K562 (cell line): Measurements from ENCODE around the gene PRRG4. TPM values are rescaled to one million over a fixed set of nuclear protein-coding genes. Genes with fewer than 3 reads are reported as not detected.

Experiments used
- ATAC-seq: fragments of 200-7000 bp; cut with Tn5 transposase; 3 replicates; pipeline ENCODE4 v1.9.1; 2020; ENCODE audit warnings: moderate library complexity
- BruUV-seq: library from RNA; stranded (reverse); fragments of 400-500 nt; replicated peaks from 2 replicates; lab custom pipeline; 2021; lab: Mats Ljungman, UMichigan
- CTCF ChIA-PET: fragments of 300-600 bp; formaldehyde crosslinking; extraction: SDS; loops from one replicate; lab custom pipeline; 2021; ENCODE audit warnings: low intra/inter-chr PET ratio; lab: Yijun Ruan, JAX
- POLR2A ChIA-PET: fragments of 300-600, 350-650 bp; sonication (Branson Sonifier 250); formaldehyde crosslinking; extraction: SDS; loops from one replicate; lab custom pipeline; 2021; ENCODE audit warnings: antibody characterized with exemption, inconsistent platforms; lab: Yijun Ruan, JAX
- DNase-seq, 4 experiments: peaks; one replicate each; pipeline versions ENCODE4 v3.0.0 to v3.0.0-alpha.2; 2011 to 2018; ENCODE audit warnings: low spot score in 3 of 4, mixed read lengths in 3 of 4; ENCODE audit errors: extremely low read depth in 1 of 4
- FAIRE-seq: peaks from 2 replicates; lab custom pipeline; 2011; peaks lifted over from hg19 to GRCh38; lab: Jason Lieb, UNC
- H2AFZ ChIP-seq: 2 replicates; pipeline ENCODE4 v1.6.0; 2011; ENCODE audit warnings: low read depth, low read length, control low read depth, inconsistent platforms
- H3K27ac ChIP-seq: fragments of 200-600 bp; 3 replicates; pipeline ENCODE4 v1.8.0; 2011; ENCODE audit warnings: low read depth, mild to moderate bottlenecking, control low read depth, inconsistent platforms, low read length, moderate library complexity, mixed read lengths; ENCODE audit errors: extremely low read depth
- H3K27me3 ChIP-seq, 2 experiments: fragments of 300-600 bp in 1 of 2; 2 replicates in 1 of 2; 3 replicates in 1 of 2; pipeline versions ENCODE4 v1.6.0 to v1.8.0; 2011; ENCODE audit warnings: inconsistent platforms in 2 of 2, low read length in 2 of 2, mild to moderate bottlenecking in 1 of 2, mixed read lengths in 1 of 2, moderate library complexity in 1 of 2; ENCODE audit not compliant: control insufficient read depth in 2 of 2, insufficient read depth in 2 of 2
- H3K36me3 ChIP-seq: fragments of 300-600 bp; 3 replicates; pipeline ENCODE4 v1.8.0; 2011; ENCODE audit warnings: mild to moderate bottlenecking, low read length, inconsistent platforms; ENCODE audit not compliant: control insufficient read depth, insufficient read depth
- H3K4me1 ChIP-seq, 2 experiments: fragments of 200-600 bp in 1 of 2; replicated peaks in 1 of 2; 2 replicates in 1 of 2; 3 replicates in 1 of 2; pipeline versions ENCODE4 v1.5.1 to v1.8.0; 2011; ENCODE audit warnings: inconsistent platforms in 2 of 2, low read length in 2 of 2, mild to moderate bottlenecking in 1 of 2, mixed read lengths in 1 of 2, moderate library complexity in 1 of 2; ENCODE audit not compliant: control insufficient read depth in 2 of 2, insufficient read depth in 2 of 2
- H3K4me2 ChIP-seq: 2 replicates; pipeline ENCODE4 v1.6.1; 2011; ENCODE audit warnings: low read length, control low read depth, inconsistent platforms, mixed read lengths; ENCODE audit not compliant: insufficient read depth
- H3K4me3 ChIP-seq: fragments of 200-600 bp; sonication (generic), shearing (Covaris generic); 2 replicates; pipeline ENCODE4 v1.5.1; 2016; ENCODE audit warnings: control low read depth, inconsistent platforms
- H3K79me2 ChIP-seq: fragments of 200-600 bp; 3 replicates; pipeline ENCODE4 v1.8.0; 2011; ENCODE audit warnings: low read length, inconsistent platforms; ENCODE audit not compliant: control insufficient read depth, insufficient read depth
- H3K9ac ChIP-seq, 2 experiments: 2 replicates each; pipeline versions ENCODE4 v1.6.0 to v1.6.1; 2011; ENCODE audit warnings: low read depth in 2 of 2, low read length in 2 of 2, control low read depth in 1 of 2, inconsistent platforms in 1 of 2, mild to moderate bottlenecking in 1 of 2, mixed read lengths in 1 of 2; ENCODE audit not compliant: insufficient read depth in 1 of 2
- H3K9me1 ChIP-seq: one replicate; pipeline ENCODE4 v1.6.0; 2011; ENCODE audit warnings: inconsistent platforms, mild to moderate bottlenecking, low read length, moderate library complexity; ENCODE audit not compliant: control insufficient read depth, insufficient read depth
- H3K9me3 ChIP-seq: replicated peaks from 2 replicates; pipeline ENCODE4 v1.5.1; 2011; ENCODE audit warnings: low read depth, low read length, inconsistent platforms; ENCODE audit not compliant: control insufficient read depth, insufficient read depth
- H4K20me1 ChIP-seq: replicated peaks from 2 replicates; pipeline ENCODE4 v1.6.1; 2011; ENCODE audit warnings: low read length, inconsistent platforms, mixed read lengths; ENCODE audit not compliant: control insufficient read depth, insufficient read depth
- E2F1 ChIP-seq: sonication (generic); formaldehyde crosslinking; IDR thresholded peaks from 2 replicates; pipeline ENCODE4 v1.8.1; 2023; ENCODE audit warnings: mild to moderate bottlenecking, missing genetic modification reagents, moderate library complexity
- NFRKB ChIP-seq: fragments of 450-650 bp; IDR thresholded peaks from 2 replicates; pipeline ENCODE4 v1.6.1; 2016; ENCODE audit warnings: low read depth
- NRF1 ChIP-seq, 2 experiments: fragments of 450-650 bp; IDR thresholded peaks in 1 of 2; conservative IDR thresholded peaks in 1 of 2; 2 replicates each; pipeline ENCODE4 v1.6.1; 2014; ENCODE audit warnings: mild to moderate bottlenecking in 2 of 2
- ZBTB49 ChIP-seq: sonication (generic); formaldehyde crosslinking; IDR thresholded peaks from 2 replicates; pipeline ENCODE4 v1.8.0; 2022; ENCODE audit warnings: missing genetic modification reagents, mild to moderate bottlenecking, borderline replicate concordance
- ZNF239 ChIP-seq: fragments of 250-450 bp; sonication (Bioruptor Pico); IDR thresholded peaks from 2 replicates; pipeline ENCODE4 v1.4.0; 2020; ENCODE audit warnings: mild to moderate bottlenecking
- ZNF766 ChIP-seq: fragments of 200-800 bp; sonication (Bioruptor generic); conservative IDR thresholded peaks from 2 replicates; pipeline ENCODE4 v1.6.1; 2016; ENCODE audit warnings: missing genetic modification characterization, missing compliant biosample characterization
- WGBS: fragments of 100-300 bp; shearing (Covaris generic); methylation state at CpG from one replicate; pipeline ENCODE4 v1.1.6; 2016; ENCODE audit warnings: low coverage, mixed read lengths; ENCODE audit not compliant: insufficient coverage; ENCODE audit errors: missing lambda C conversion rate; 5-methylcytosine and 5-hydroxymethylcytosine counted together
- in situ Hi-C: fragments of 300-500 bp; cut with MboI; formaldehyde crosslinking; loops from 4 replicates; pipeline ENCODE4 v1.15.0; 2018; ENCODE audit warnings: inconsistent platforms, mixed read lengths
- intact Hi-C: fragments of 100-400 bp; cut with micrococcal nuclease; formaldehyde crosslinking; loops from 2 replicates; pipeline ENCODE4 v1.14.2; 2022
- polyA plus RNA-seq, 8 experiments: library from polyadenylated mRNA; depleted of rRNA in 4 of 8; stranded (reverse) in 5 of 8; unstranded in 3 of 8; fragments of >200 nt; fragmentation: Nextera tagmentation in 2 of 8; fragmentation: Illumina TruSeq in 1 of 8; extraction: Ambion mirVana in 2 of 8; extraction: Trizol in 1 of 8; gene quantifications; 2 replicates each; pipeline versions ENCODE4 v1.2.1 to v1.2.3, GENCODE V29; 2011 to 2014; ENCODE audit warnings: inconsistent platforms in 1 of 8, missing spikeins in 1 of 8
- total RNA-seq, 7 experiments: library from RNA; depleted of rRNA in 6 of 7; stranded (reverse); fragments of >200 nt in 6 of 7; fragmentation: Illumina TruSeq in 2 of 7; extraction: Trizol in 2 of 7; gene quantifications; 2 replicates each; pipeline versions ENCODE4 v1.2.1 to v1.2.3, GENCODE V29; 2011 to 2021; ENCODE audit warnings: low replicate concordance in 1 of 7

The PRRG4 gene
- total and polyA plus RNA-seq, 9 of the 15 experiments (the other 6 are each of a cell fraction or from before 2014, with no cell fraction given): not detected

- CTCF ChIA-PET: no interaction called here
- no peak overlapping the region for H3K4me2 ChIP-seq
- H3K27me3 ChIP-seq: peaks cover 4 to 6% of the 10 kb centered on the region in 2 experiments; a peak in 3 of 5 replicates
- no TSS peak for BruUV-seq
- TF ChIP-seq NFRKB (no peak), E2F1 (CRISPR knock-in tag) (no peak), ZNF239 (CRISPR knock-in tag) (no peak), ZNF766 (no peak), ZBTB49 (CRISPR knock-in tag) (no peak), NRF1 (conservative IDR thresholded peaks at IDR 0.05 in 1 of 2, IDR thresholded peaks at IDR 0.05 in 1 of 2) (no peak)
- no peak overlapping the region for H3K27ac ChIP-seq
- no peak overlapping the region for H2AFZ ChIP-seq
- in situ Hi-C loops (no loop called here), intact Hi-C loops (no loop called here)
- DNase-seq (no peak), ATAC-seq (no peak), FAIRE-seq (no peak)
- no peaks in the 10 kb centered on the region for H3K9me3 ChIP-seq
- H3K9me1 ChIP-seq: no peaks in the 10 kb centered on the region
- H3K4me1 ChIP-seq: no peaks in the 10 kb centered on the region
- WGBS: 3% methylated on average over 2 of the region's 2 CpGs
- H3K79me2 ChIP-seq: no peaks in the 10 kb centered on the region
- H4K20me1 ChIP-seq: no peaks in the 10 kb centered on the region
- H3K36me3 ChIP-seq: no peaks in the 10 kb centered on the region
- H3K4me3 ChIP-seq: no peak overlapping the region
- POLR2A ChIA-PET: no interaction called here
- no peak overlapping the region for H3K9ac ChIP-seq
These were observed 7.2 kb downstream of the PRRG4 start for GRCh38 chr11:32836946-32837345.
